ENCODE measurements around the gene MSRB3.

GRCh38 chr12:65463082-65463481 is 184.6 kb downstream of the MSRB3 start:
- TF ChIP-seq CTCF (IDR thresholded peaks at IDR 0.05) = no peak
- no peak for TF ChIP-seq EZH2 (IDR thresholded peaks at IDR 0.05; ENCODE audit: borderline replicate concordance, insufficient read depth, low read depth, low read length, poor library complexity, severe bottlenecking)

Measured in B cell (primary cell).